ENCODE measurements around the gene PDE8A. TPM values are rescaled to one million over a fixed set of nuclear protein-coding genes. Genes with fewer than 3 reads are reported as not detected.

The PDE8A gene
- total RNA-seq, 1 experiment from 2014 or later: 44.2 TPM

GRCh38 chr15:85128621-85129020 lies 147.0 kb downstream of the PDE8A start:
- H3K27me3 ChIP-seq (ENCODE audit: low read length): no peaks in the 10 kb centered on the region
- no peaks in the 10 kb centered on the region for H3K9me3 ChIP-seq (ENCODE audit: low read length)
- no peak overlapping the region for H3K27ac ChIP-seq (ENCODE audit: low read length)
- H2AFZ ChIP-seq (ENCODE audit: low read length): no peak overlapping the region
- intact Hi-C loops (cut with micrococcal nuclease): no loop called here
- TF ChIP-seq EZH2 (IDR thresholded peaks at IDR 0.05; ENCODE audit: low read length, unreplicated experiment) (no peak), CTCF (conservative IDR thresholded peaks at IDR 0.05; ENCODE audit: low read depth, low read length) (no peak), EZH2phosphoT487 (IDR thresholded peaks at IDR 0.05; ENCODE audit: borderline replicate concordance, low read length) (no peak)
- DNase-seq (no peak), ATAC-seq (no peak)
- no peaks in the 10 kb centered on the region for H3K79me2 ChIP-seq (ENCODE audit: low read length)
- H3K4me1 ChIP-seq (ENCODE audit: insufficient read depth, low read length): peaks cover 18% of the 10 kb centered on the region
- H3K9ac ChIP-seq (ENCODE audit: low read length): no peak overlapping the region
- no peaks in the 10 kb centered on the region for H3F3A ChIP-seq (ENCODE audit: low read length, unreplicated experiment)
- POLR2A ChIA-PET (ENCODE audit: unreplicated experiment): interaction anchor here (0.6 kb wide), 1 partner anchor 200 kb away, joined by 3 read pairs; no protein-coding TSS in a partner anchor
- no TSS peak for BruUV-seq (replicated peaks)
- H3K9me2 ChIP-seq (replicated peaks; ENCODE audit: low read length): no peaks in the 10 kb centered on the region
- CTCF ChIA-PET: no interaction called here
- H3K4me2 ChIP-seq (ENCODE audit: low read length): no peak overlapping the region
- peaks cover 37% of the 10 kb centered on the region for H3K36me3 ChIP-seq (ENCODE audit: low read depth, low read length)
- no peaks in the 10 kb centered on the region for H4K20me1 ChIP-seq (ENCODE audit: low read length)
- no peak overlapping the region for H3K4me3 ChIP-seq (ENCODE audit: low read length)

GRCh38 chr15:85129881-85130280 lies 148.2 kb downstream of the PDE8A start:
- Histone ChIP-seq H3K4me1 (ENCODE audit: insufficient read depth, low read length) (peaks cover 7% of the 10 kb centered on the region), H3K9me2 (replicated peaks; ENCODE audit: low read length) (no peaks in the 10 kb centered on the region), H3K9ac (ENCODE audit: low read length) (no peak overlapping the region), H3K36me3 (ENCODE audit: low read depth, low read length) (peaks cover 32% of the 10 kb centered on the region), H3K79me2 (ENCODE audit: low read length) (no peaks in the 10 kb centered on the region), H3F3A (ENCODE audit: low read length, unreplicated experiment) (no peaks in the 10 kb centered on the region), H3K27ac (ENCODE audit: low read length) (no peak overlapping the region), H2AFZ (ENCODE audit: low read length) (no peak overlapping the region), H3K27me3 (ENCODE audit: low read length) (no peaks in the 10 kb centered on the region), H3K9me3 (ENCODE audit: low read length) (no peaks in the 10 kb centered on the region), H4K20me1 (ENCODE audit: low read length) (no peaks in the 10 kb centered on the region), H3K4me2 (ENCODE audit: low read length) (no peak overlapping the region), H3K4me3 (ENCODE audit: low read length) (no peak overlapping the region)
- TF ChIP-seq EZH2phosphoT487 (IDR thresholded peaks at IDR 0.05; ENCODE audit: borderline replicate concordance, low read length): no peak
- no peak for TF ChIP-seq CTCF (conservative IDR thresholded peaks at IDR 0.05; ENCODE audit: low read depth, low read length)
- TF ChIP-seq EZH2 (IDR thresholded peaks at IDR 0.05; ENCODE audit: low read length, unreplicated experiment): no peak
- ATAC-seq (no peak), DNase-seq (no peak)
- POLR2A ChIA-PET (ENCODE audit: unreplicated experiment): no interaction called here
- intact Hi-C loops (cut with micrococcal nuclease): no loop called here
- CTCF ChIA-PET: no interaction called here
- no TSS peak for BruUV-seq (replicated peaks)

- no peaks in the 10 kb centered on the region for H3K4me1 ChIP-seq (ENCODE audit: insufficient read depth, low read length)
- POLR2A ChIA-PET (ENCODE audit: unreplicated experiment): no interaction called here
- no peaks in the 10 kb centered on the region for H4K20me1 ChIP-seq (ENCODE audit: low read length)
- DNase-seq (no peak), ATAC-seq (no peak)
- no peak overlapping the region for H3K4me2 ChIP-seq (ENCODE audit: low read length)
- H3F3A ChIP-seq (ENCODE audit: low read length, unreplicated experiment): no peaks in the 10 kb centered on the region
- intact Hi-C loops (cut with micrococcal nuclease): no loop called here
- CTCF ChIA-PET: no interaction called here
- H3K9me2 ChIP-seq (replicated peaks; ENCODE audit: low read length): no peaks in the 10 kb centered on the region
- H3K9me3 ChIP-seq (ENCODE audit: low read length): no peaks in the 10 kb centered on the region
- BruUV-seq (replicated peaks): no TSS peak
- H2AFZ ChIP-seq (ENCODE audit: low read length): no peak overlapping the region
- H3K36me3 ChIP-seq (ENCODE audit: low read depth, low read length): peaks cover 24% of the 10 kb centered on the region
- no peaks in the 10 kb centered on the region for H3K27me3 ChIP-seq (ENCODE audit: low read length)
- no peaks in the 10 kb centered on the region for H3K79me2 ChIP-seq (ENCODE audit: low read length)
- no peak overlapping the region for H3K9ac ChIP-seq (ENCODE audit: low read length)
- H3K27ac ChIP-seq (ENCODE audit: low read length): no peak overlapping the region
- TF ChIP-seq EZH2 (IDR thresholded peaks at IDR 0.05; ENCODE audit: low read length, unreplicated experiment) (no peak), CTCF (conservative IDR thresholded peaks at IDR 0.05; ENCODE audit: low read depth, low read length) (no peak), EZH2phosphoT487 (IDR thresholded peaks at IDR 0.05; ENCODE audit: borderline replicate concordance, low read length) (no peak)
- H3K4me3 ChIP-seq (ENCODE audit: low read length): no peak overlapping the region
These were observed 150.3 kb downstream of the PDE8A start for GRCh38 chr15:85131915-85132314.

All from PC-3 (cell line).